Stimulated activated CD8-positive, alpha-beta memory T cell treated with anti-CD3 and anti-CD28 coated beads, Interleukin-12 subunit alpha, Interleukin-12 subunit beta, amount 100 ng/mL, for 1 hour (primary cell): ENCODE measurements around the gene UBE3D.
"Not testable (repeated sequence)": the region's sequence is repeated elsewhere in the genome, so short reads cannot be mapped to it uniquely, and the experiment has no call there.

Source experiments
- DNase-seq: peaks from one replicate; pipeline ENCODE4 v3.0.0-alpha.2; 2020; ENCODE audit warnings: low read depth

Gene UBE3D

DNA sequence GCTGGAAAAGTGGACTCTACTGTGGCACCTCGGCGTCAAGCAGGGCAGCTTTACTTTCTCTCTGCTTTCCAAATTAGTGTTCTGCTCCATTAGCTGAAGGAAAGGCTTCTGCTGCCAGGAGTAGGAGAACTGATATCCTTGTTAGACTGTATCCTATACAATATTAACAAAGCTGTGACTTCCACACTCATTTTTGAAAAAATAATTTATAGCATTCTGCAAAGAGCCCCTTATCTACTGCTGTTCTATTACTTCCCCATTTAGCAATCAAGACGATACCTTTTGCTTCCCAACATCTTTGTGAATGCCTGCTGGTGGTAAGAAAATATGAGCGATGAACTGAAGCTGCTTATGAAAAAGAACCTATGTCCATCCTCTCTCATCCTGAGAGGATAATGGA is 151.1 kb downstream of the UBE3D start:
- no peak for DNase-seq

DNA sequence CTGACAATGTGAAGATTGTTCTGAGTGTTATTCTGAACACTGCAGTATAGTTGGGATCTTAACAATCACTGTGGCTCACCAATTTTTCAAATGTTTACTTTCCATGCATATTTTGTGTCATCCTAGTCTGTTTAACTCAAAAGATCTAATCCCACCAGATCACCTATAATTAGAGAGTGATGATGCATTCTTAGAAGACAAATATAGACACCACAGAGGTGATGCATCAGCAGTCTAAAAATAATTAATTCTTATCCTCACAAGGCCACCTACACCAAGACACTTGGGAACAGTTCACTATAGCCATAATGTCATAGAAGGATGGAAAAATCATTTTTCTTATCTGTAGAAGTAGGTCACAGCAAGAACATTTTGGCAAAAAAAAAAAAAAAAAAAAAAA is 154.8 kb downstream of the UBE3D start:
- DNase-seq, result no peak

DNA sequence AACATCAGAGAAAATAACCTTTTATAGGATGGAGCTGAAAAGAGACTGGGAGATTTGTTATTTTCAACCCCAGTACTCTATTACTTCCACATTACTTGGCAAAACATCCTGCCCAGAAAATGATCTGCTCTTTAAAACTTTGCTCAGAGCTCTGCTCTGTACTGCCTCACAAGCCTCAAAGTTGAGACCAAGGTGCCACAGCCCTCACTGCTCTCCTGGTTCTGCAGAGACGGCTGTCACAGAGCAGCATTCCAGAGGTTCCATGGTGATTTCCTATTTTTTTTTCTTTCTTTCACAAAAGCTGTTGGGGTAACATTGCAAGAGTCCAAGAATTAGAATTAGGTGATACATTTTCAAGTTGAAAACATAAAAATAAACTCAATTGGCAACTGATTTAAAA is 155.2 kb downstream of the UBE3D start:
- no peak for DNase-seq

DNA sequence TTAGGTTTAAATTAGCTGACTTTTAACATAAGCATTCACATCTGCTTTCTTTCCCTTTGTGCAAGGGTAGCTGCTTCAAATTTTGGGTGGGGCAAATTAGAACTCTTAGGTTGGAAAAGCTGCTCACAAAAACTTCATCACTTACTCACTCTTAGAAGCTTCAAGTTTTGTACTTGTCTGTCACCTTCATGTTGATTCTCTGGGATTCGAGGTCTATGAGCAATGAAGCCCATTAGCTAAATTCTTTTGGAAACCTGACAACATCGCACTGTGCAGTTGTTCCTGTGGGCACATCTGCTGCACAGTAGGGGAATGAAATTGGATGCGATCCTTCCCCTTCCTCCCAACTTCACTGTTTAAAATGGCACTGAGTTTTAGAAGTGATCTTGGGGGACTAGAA is 156.1 kb downstream of the UBE3D start:
- DNase-seq, result no peak

DNA sequence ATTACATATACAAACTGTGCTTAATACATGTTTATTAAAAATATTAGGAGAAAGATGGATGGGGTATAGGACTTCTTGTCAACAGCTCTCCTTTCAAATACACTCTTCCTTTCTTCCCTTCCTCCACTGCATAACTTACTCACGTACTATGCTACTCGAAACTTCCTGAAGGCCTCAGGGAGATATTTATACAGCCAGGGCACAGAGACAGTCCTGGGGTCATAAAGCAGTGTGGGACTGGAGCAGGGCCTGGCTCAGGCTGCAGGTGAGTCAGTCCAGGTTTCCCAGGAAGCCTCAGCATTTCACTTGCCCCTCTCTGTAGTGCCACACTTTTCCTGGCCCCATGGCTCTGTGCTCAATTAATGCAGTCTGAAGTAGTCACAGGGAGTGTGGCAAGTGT is 157.0 kb downstream of the UBE3D start:
- DNase-seq, result no peak

DNA sequence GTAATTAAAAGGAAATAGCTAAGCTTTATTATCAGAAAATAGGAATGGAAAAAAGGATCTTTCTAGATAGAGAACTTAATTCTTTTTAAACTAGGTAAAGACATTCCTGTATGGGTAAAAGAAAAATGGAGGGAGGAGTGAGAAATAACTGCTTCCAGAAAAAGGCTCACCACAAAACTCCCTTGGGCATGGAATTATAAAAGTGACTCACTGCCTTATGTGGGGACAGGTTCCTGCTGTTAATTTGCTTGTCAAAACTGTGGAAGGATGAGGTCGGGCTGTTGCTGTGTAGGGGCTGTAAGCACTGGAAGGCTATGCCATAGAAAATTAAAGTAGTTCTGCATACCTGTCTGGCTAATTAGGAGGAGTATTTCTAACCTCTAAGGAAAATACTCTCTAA is 158.7 kb downstream of the UBE3D start:
- no peak for DNase-seq

DNA sequence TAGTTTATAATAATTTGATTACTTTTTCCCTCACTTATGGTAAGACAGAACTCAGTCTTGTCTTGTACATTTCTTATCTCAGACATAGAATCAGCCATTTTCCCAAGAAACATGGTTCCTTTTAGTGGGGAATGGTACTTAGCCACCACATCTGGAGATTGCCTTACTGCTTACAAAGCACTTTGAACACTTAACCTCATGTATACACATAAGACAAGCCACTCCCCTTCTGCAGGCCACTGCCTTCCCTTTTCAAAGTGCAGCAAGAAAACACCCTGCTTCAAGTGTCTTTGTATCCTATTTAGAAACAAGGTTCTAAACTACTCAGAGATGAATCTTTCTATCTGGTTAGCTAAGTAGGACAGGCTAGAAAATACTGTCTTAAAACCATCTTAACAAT is 159.2 kb downstream of the UBE3D start:
- DNase-seq, result no peak

DNA sequence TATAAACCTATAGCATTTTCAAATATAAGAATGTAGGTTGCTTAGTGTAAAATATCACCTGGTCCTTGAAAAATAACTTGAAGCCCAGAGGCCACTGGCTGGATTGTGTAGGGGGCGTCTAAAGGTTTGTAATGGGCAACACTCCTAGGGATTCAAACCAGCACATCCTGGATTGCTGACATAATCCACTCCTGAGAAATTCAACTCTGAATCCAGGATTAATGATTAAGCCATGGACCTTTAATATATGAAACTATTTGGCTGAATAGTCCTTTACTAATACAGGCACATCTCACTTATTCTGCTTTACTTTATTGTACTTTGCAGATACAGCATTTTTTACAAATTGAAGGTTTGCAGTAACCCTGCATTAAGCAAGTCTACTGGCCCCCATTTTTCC is 160.8 kb downstream of the UBE3D start:
- no peak for DNase-seq

DNA sequence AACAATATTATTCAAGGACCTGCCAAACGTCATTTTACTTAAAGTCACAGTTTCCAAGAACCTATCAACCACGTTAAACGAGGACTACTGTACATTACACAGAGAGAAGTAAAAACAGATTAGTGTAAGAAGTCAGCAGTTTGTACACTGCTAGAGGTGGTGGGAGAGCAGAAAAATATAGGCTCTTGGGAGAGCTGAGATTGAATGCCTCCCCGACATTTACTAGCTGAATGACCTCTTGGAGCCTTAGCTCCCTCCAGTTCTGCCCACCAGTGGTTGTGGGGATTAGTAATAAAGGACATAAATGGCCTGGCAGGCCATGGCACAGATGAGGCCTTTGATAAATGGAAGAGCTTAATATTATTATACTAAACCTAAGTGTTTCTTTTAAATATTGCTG is 161.4 kb downstream of the UBE3D start:
- no peak for DNase-seq

DNA sequence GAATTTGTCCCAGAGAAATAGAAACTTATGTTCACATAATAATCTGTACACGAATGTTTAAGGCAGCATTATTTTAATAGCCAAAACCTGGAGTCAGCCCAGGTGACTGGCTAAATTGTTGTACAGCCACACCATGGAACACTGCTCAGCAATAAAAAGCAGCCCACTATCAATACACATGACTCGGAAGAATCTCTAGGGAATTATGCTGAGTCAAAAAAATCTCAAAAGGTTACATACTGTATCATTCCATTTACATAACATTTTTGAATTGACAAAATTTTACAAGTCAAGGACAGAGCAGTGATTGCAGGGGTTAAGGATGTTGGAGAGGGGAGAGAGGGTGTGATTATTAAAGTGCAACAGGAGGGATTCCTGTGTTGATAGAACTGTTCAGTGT is 163.4 kb downstream of the UBE3D start:
- no peak for DNase-seq

DNA sequence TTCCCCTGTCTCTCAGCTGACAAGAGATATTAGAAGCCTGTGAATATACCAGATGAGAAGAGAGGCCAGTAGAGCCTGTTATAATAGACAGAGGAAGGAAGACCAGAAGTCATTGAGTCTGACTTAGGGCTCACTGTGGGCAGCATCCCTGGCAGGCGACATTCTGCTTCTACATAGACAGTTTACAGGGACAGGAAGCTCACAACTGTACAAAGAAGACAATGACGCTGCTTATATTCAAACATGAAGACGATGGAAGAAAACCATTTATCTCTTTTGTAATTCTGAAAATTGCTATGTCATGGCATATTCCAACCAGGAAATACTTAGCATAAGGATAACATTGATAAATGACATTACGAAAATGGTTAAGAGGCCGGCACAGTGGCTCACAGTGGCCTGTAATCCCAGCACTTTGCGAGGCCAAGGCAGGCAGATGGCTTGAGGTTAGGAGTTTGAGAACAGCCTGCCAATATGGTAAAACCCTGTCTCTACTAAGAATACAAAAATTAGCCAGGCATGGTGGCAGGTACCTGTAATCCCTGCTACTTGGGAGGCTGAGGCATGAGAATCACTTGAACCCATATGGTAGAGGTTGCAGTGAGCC is 170.9 kb downstream of the UBE3D start:
- DNase-seq, result no peak

DNA sequence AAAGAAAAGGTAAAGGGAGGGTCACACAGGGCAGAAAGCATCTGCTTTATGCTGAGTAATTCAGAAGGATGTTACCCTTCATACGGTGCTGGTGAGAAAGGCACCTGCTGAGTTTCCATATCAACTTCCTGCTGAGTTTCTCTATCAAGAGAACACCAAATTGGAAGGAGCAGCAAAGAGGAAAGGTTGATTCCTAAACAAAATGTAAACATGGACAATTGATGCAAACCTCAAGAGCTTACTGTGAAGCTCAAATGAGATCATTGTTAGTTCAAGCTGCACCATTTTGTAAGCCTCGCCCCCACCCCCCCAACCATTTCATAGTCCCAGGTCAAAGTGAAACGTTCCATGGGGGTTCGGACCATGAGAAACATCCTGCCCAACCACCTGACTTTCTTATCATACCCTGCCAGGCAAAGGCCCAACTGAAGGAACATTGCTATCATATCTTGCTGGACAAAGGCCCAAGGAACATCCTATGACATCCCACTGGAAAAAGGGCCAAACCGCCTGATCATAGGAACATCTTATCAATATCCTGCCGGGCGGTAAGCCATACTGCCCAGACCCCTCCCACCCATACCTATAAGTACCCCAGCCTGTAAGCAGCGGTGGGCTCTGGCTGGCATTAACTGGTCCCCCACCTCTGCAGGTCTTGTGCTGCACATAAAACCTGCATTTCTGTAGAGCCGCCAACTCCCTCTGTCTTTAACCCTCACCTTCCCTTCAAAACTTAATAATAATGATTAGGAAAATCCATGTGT is 171.6 kb downstream of the UBE3D start:
- DNase-seq, result no peak

DNA sequence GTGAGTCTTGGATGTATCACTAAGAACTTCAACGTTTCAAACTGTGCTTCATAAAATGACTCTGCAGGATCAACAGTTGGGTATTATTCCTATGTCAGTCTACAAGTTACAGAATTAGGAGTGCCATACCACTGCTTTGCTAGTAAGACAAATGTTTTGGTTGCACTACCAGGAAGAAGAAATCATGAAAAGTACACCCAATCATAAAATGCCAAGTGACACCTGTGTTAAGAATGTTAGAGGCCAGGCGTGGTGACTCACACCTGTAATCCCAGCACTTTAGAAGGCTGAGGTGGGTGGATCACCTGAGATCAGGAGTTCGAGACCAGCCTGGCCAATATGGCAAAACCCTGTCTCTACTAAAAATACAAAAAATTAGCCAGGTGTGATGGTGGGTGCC is 174.1 kb downstream of the UBE3D start:
- DNase-seq, result not testable (repeated sequence)

DNA sequence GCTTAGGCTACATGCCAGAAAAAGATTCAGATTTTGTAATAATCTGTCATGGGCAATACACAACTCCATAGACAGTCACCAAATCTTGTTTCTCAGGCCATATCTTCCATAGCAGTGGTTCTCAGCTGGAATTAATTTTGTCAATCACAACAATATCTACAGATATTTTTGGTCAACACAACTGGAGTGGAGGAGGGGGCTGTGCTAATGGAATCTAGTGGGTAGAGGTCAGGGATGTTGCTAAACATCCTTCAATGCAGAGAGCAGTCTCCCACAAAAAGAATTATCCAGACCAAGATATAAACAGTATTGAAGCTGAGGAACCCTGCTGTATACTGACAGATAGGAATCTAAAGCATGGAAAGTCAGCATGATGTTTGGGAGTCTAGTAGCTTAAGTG is 174.6 kb downstream of the UBE3D start:
- no peak for DNase-seq

DNA sequence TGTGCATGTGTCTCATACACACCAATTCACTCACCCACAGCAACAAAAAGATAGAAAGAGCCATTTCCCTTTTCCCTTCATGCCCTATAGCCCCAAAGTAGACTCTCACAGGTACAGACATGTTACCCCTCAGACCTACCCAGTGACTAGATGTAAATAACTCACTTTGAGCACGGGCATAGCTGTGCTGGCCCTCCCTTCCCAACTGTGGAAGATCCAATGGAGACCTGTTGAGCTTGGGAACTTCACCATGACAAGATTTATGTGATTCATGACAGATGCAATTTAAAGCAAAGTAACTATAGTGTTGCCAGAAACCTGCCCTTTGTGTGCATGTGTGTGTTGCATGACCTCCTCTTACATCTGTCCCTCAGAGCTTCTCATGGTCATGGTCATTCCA is 175.4 kb downstream of the UBE3D start:
- DNase-seq, result no peak

DNA sequence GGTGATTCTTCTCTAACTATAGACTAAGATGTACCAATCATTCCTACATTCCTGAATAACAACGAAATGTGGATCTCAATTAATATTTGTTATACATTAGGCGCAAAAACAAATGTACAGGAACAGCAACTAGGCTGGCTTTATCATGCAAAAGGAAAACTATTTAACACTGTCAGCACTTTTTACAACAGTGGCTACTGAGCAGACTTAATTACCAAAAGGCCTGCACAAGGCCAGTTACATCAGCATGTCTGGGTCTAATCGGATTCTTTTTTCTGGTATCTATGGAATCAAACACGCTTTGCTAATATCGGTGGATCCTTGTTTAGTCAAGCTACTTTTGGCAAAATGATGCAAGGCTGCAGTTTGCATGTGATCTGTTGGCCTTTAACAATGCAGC is 176.5 kb downstream of the UBE3D start:
- no peak for DNase-seq

DNA sequence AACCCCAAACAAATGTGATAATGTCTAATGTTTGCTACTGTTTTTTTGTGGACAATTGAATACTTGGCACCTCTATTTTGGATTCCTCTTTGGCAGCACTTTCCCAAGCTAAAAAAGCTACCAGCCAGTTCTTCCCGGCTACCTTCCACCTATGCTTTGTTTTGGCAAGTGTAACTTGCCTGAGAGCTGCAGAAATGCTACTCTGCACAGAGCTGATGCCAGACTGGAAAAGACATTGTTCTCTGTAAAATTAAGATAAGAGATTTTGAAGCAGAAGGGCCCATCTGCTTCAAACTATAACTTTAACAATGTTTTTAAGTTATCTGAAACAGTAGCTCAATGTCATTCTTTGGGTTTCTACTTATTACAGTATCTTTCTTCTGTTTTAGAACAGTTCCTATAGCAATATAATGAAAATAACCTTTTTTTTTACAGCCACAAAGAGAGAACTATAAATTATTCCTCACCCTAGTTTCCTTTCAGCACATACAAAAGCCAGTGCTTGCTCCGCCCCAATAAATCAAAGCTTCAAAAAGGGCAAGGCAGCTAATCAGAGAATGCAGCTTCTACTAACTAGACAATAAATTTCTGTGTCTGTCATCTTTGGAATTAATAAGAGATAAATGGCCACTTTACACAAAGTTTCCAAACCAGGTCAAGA is 183.1 kb downstream of the UBE3D start:
- DNase-seq, result no peak

DNA sequence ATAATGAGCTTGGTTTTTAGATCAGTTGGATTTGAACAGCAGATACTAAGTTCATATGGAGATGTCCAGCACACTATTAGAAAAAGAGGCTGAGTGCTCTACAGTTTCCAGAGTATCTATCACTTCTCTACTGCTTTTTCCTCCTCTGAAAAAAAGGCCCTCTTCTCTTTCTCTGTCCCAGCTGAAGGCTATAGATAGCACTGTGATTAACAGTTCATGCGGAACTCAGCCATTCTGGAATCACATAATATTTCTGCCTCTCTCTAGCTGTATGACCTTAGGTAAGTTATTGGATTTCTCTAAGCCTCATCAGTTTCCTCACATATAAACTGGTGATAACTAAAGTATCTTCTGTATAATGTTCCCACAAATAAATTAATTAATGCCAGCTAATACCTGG is 184.1 kb downstream of the UBE3D start:
- no peak for DNase-seq

DNA sequence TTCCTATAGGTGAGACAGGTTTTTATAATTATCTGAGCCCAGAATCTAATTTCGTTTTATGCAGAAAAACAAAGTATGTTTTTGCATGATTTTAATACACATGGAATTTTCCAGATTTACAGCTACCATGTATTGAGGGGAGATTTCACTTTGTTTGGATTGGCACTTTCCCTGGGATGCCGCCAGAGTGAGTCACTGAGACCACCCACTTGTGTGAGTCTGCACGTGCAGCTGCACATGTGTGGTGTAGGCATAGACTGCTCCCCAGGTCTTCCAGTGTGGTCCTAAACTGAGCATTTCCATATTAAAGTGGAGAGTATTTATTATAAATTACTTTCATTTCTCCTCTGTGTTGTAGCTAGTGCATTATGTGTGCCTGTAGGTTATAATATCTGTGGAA is 186.8 kb downstream of the UBE3D start:
- DNase-seq, result no peak

DNA sequence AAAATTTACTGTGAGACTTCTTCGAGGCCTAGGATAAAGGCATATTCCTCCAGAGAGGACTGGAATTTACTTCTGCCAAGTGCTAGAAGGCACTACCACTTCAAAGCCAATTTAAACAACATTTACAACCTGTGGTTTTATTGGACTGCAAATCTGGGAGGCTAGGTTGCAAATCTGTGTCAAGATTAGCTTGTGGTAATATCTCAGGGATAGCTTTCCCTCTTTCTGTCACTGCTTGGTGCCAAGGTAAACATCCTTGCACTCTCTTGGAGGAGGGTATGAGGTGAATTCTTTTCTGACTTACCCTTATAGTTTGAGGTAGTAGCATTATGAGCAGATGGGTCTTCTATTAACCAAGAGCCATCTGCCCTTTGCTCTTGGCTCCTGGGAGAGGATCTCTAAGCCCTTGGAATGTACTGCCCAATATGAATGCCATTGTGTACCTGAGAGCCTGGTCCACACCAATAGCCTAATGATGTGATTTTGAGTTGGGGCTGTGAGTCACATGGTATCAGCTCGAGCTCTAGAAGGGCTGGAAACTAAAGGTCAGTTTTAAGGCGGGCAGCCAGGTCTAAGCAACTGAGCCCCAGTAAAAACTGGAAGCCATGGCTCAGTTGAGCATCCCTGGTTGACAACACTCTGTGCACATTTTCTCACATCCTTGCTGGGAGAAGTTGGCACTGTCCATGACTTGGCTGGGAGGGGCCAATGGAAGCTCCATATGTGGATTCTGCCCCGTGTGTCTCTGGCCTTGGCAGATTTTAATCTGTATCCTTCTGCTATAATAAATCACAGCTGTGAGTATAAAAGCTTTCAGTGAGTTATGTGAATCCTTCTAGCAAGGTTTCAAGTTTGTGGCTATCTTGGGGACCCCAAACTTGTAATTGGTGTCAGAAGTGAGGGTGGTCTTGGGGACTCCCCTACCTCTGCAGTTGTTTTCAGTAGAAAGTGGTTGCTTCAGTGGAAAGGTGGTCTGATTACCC is 188.1 kb downstream of the UBE3D start:
- DNase-seq, result no peak

DNA sequence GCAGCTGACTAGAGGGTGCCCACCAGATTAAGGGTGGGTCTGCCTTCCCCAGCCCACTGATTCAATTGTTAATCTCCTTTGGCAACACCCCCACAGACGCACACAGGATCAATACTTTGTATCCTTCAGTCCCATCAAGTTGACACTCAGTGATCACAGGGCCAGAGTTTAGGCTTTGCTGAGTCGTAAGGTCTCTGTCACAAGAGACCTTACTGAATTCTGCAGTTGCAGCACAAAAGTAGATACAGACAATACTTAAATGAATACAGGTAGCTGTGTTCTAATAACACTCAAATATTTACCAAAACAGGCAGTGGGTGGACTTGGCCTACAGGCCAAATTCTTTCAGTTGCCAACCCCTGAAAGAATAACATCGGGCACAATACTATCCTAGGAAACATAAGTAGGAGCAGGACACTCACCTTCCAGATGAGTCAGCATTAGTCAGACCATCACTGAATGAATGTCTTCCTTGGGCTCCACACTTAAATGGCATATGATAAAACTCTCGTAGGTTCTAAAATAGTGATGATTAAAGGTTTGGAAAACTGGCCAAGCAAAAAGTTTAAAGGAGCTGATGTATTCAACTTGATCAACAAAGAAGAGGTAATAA is 190.0 kb downstream of the UBE3D start:
- no peak for DNase-seq

DNA sequence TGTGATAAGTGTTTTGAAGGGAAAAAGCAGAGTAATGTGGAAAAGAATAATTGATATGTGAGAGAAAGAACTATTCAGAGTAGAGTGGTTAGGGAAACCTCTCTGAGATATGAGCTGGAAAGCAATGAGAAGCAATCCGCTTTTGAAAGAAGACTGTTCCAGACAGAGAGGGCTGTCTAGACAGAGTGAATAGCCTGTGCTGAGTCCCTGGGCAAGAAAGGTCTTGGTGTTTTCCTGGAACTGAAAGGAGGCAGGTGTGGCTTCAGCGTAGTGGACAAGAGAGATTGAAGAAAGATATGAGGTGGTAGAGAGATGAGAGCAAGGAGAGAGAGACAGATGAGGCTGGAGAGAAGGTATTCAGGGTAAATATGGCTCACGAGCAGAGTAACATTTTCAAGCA is 190.8 kb downstream of the UBE3D start:
- no peak for DNase-seq
